IPS DF 6.9 (cell line): ENCODE measurements around the gene ZNF90.
A peak's percentile ranks its signal among the peaks of the same experiment; 100 is the strongest.
"Not testable (repeated sequence)": the region's sequence is repeated elsewhere in the genome, so short reads cannot be mapped to it uniquely, and the experiment has no call there.

Experiments used
- DNase-seq: peaks from one replicate; pipeline ENCODE4 v3.0.0-alpha.2; 2013; ENCODE audit warnings: low read depth, low spot score
- H3K27ac ChIP-seq: one replicate; pipeline ENCODE4 v1.5.1; 2013; ENCODE audit warnings: low read length, control low read depth
- H3K27me3 ChIP-seq: 2 replicates; pipeline ENCODE4 v1.6.1; 2013; ENCODE audit warnings: mild to moderate bottlenecking, low read length; ENCODE audit not compliant: control insufficient read depth, insufficient read depth
- H3K36me3 ChIP-seq: 2 replicates; pipeline ENCODE4 v1.6.1; 2013; ENCODE audit warnings: low read length; ENCODE audit not compliant: control insufficient read depth, insufficient read depth
- H3K4me1 ChIP-seq: 2 replicates; pipeline ENCODE4 v1.6.1; 2013; ENCODE audit warnings: low read length; ENCODE audit not compliant: control insufficient read depth, insufficient read depth
- H3K4me3 ChIP-seq: 2 replicates; pipeline ENCODE4 v1.5.1; 2013; ENCODE audit warnings: mild to moderate bottlenecking, low read length
- H3K9me3 ChIP-seq: 2 replicates; pipeline ENCODE4 v1.6.1; 2013; ENCODE audit warnings: low read length, inconsistent platforms; ENCODE audit not compliant: control insufficient read depth, insufficient read depth
- WGBS: extraction: QIAGEN DNeasy Blood & Tissue Kit; methylation state at CpG from one replicate; pipeline ENCODE4 v1.1.7; 2013; ENCODE audit warnings: mixed read lengths, missing lambda C conversion rate; ENCODE audit not compliant: insufficient read length, insufficient coverage; 5-methylcytosine and 5-hydroxymethylcytosine counted together

The ZNF90 gene

GRCh38 chr19:20103091-20103740 is 25.4 kb downstream of the ZNF90 start:
- Histone ChIP-seq H3K27me3 (no peaks in the 10 kb centered on the region), H3K9me3 (no peaks in the 10 kb centered on the region), H3K4me1 (peaks cover 1% of the 10 kb centered on the region; the same call in 1 of the 2 replicates), H3K36me3 (peaks cover 19% of the 10 kb centered on the region), H3K27ac (no peak overlapping the region), H3K4me3 (no peak overlapping the region)
- DNase-seq = peak; percentile 27
- no CpG with 5 or more reads among the region's 5 CpGs for WGBS

GRCh38 chr19:20107301-20107700 is 29.5 kb downstream of the ZNF90 start:
- Histone ChIP-seq H3K4me1 (peaks cover 1% of the 10 kb centered on the region; the same call in 1 of the 2 replicates), H3K4me3 (no peak overlapping the region), H3K27me3 (no peaks in the 10 kb centered on the region), H3K36me3 (peaks cover 12% of the 10 kb centered on the region; the same call in 1 of the 2 replicates), H3K27ac (no peak overlapping the region), H3K9me3 (no peaks in the 10 kb centered on the region)
- no CpG with 5 or more reads among the region's 3 CpGs for WGBS
- DNase-seq = no peak

GRCh38 chr19:20118064-20118839 is 40.5 kb downstream of the ZNF90 start:
- not testable (repeated sequence) for H3K4me1 ChIP-seq, H3K4me3 ChIP-seq, H3K27me3 ChIP-seq, H3K27ac ChIP-seq, DNase-seq
- H3K9me3 ChIP-seq = peaks cover 16% of the 10 kb centered on the region
- H3K36me3 ChIP-seq = peaks cover 36% of the 10 kb centered on the region
- WGBS = no CpG with 5 or more reads among the region's 6 CpGs

GRCh38 chr19:20124879-20125278 is 47.1 kb downstream of the ZNF90 start:
- H3K4me1 ChIP-seq = no peaks in the 10 kb centered on the region
- H3K27me3 ChIP-seq = no peaks in the 10 kb centered on the region
- H3K36me3 ChIP-seq = peaks cover 8% of the 10 kb centered on the region; the same call in 1 of the 2 replicates
- H3K9me3 ChIP-seq = peaks cover 2% of the 10 kb centered on the region; the same call in 1 of the 2 replicates
- H3K4me3 ChIP-seq = no peak overlapping the region
- no peak for DNase-seq
- no peak overlapping the region for H3K27ac ChIP-seq
- no CpG with 5 or more reads among the region's 23 CpGs for WGBS

GRCh38 chr19:20132933-20133332 is 55.1 kb downstream of the ZNF90 start:
- not testable (repeated sequence) for H3K27ac ChIP-seq, H3K4me1 ChIP-seq, H3K27me3 ChIP-seq, H3K36me3 ChIP-seq, H3K9me3 ChIP-seq, DNase-seq, H3K4me3 ChIP-seq
- no CpG with 5 or more reads among the region's 2 CpGs for WGBS

- not testable (repeated sequence) for H3K4me1 ChIP-seq, DNase-seq, H3K27me3 ChIP-seq, H3K9me3 ChIP-seq, H3K4me3 ChIP-seq, H3K27ac ChIP-seq, H3K36me3 ChIP-seq
- WGBS = no CpG with 5 or more reads among the region's 29 CpGs
Measured at GRCh38 chr19:20137714-20138113, 59.9 kb downstream of the ZNF90 start.

- H3K4me3 ChIP-seq = no peak overlapping the region
- no peaks in the 10 kb centered on the region for H3K4me1 ChIP-seq
- no CpG with 5 or more reads among the region's 12 CpGs for WGBS
- H3K36me3 ChIP-seq = no peaks in the 10 kb centered on the region
- no peak for DNase-seq
- H3K27me3 ChIP-seq = no peaks in the 10 kb centered on the region
- H3K9me3 ChIP-seq = no peaks in the 10 kb centered on the region
- H3K27ac ChIP-seq = no peak overlapping the region
Measured at GRCh38 chr19:20151617-20152145, 73.9 kb downstream of the ZNF90 start.

GRCh38 chr19:20152506-20152905 is 74.7 kb downstream of the ZNF90 start:
- not testable (repeated sequence) for H3K9me3 ChIP-seq, H3K27me3 ChIP-seq, H3K4me1 ChIP-seq, DNase-seq, H3K4me3 ChIP-seq, H3K27ac ChIP-seq, H3K36me3 ChIP-seq
- WGBS = no CpG with 5 or more reads among the region's 15 CpGs

- no peaks in the 10 kb centered on the region for H3K9me3 ChIP-seq
- DNase-seq = no peak
- no peaks in the 10 kb centered on the region for H3K36me3 ChIP-seq
- H3K4me3 ChIP-seq = no peak overlapping the region
- H3K27ac ChIP-seq = no peak overlapping the region
- no CpG with 5 or more reads among the region's 4 CpGs for WGBS
- no peaks in the 10 kb centered on the region for H3K27me3 ChIP-seq
- H3K4me1 ChIP-seq = no peaks in the 10 kb centered on the region
Measured at GRCh38 chr19:20153281-20153680, 75.5 kb downstream of the ZNF90 start.

GRCh38 chr19:20154636-20155035 is 76.8 kb downstream of the ZNF90 start:
- Histone ChIP-seq H3K36me3 (no peaks in the 10 kb centered on the region), H3K27me3 (no peaks in the 10 kb centered on the region), H3K9me3 (no peaks in the 10 kb centered on the region), H3K4me1 (no peaks in the 10 kb centered on the region), H3K27ac (no peak overlapping the region), H3K4me3 (no peak overlapping the region)
- DNase-seq = no peak
- no CpG with 5 or more reads among the region's 4 CpGs for WGBS
